ENCODE results near the gene RSBN1L.
A peak's percentile ranks its signal among the peaks of the same experiment; 100 is the strongest.

GRCh38 chr7:77685233-77685632, 11.0 kb upstream of the RSBN1L start:
- peak in 2 of 6 experiments; percentile 47 for TF ChIP-seq CTCF (IDR thresholded peaks at IDR 0.05)
- TF ChIP-seq POLR2A (IDR thresholded peaks at IDR 0.05), result peak in 1 of 2 donors; percentile 77

Data from thyroid gland (tissue), 4 donors.